ENCODE results near the gene UPK3BL2.
"Not testable (repeated sequence)": the region's sequence is repeated elsewhere in the genome, so short reads cannot be mapped to it uniquely, and the experiment has no call there.

The UPK3BL2 gene

DNA sequence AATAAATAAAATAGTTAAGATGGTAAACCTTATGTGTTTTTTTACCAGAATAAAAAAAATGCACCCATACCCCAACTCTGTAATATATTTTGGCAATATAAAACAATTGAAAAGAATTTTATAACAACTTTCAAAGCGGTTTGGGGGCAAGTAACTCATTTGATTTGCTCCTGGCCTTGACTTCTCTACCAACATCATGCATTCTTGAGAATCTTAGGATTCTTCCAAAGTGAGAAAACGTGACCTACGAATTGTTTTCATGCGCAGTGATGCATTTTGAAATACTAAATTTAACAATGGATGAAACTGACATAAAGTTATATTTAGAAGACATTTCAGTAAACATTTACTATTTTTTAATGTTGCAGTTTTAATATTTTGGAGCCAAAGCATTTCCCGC is 22.7 kb downstream of the UPK3BL2 start:
- not testable (repeated sequence) for H2BK120ac ChIP-seq (ENCODE audit: low read depth, low read length); H3K9ac ChIP-seq (ENCODE audit: low read depth, low read length, poor library complexity); H3K79me1 ChIP-seq (ENCODE audit: low read depth, low read length); H3K4ac ChIP-seq (ENCODE audit: low read length); H3K4me2 ChIP-seq (ENCODE audit: insufficient read depth, low read length, poor library complexity, severe bottlenecking); H3K27ac ChIP-seq (replicated peaks; ENCODE audit: low read length); H2AFZ ChIP-seq (ENCODE audit: low read length); H3K4me1 ChIP-seq (ENCODE audit: control insufficient read depth in 2 of 2, insufficient read depth in 1 of 2, low read depth in 1 of 2, low read length in 2 of 2); H4K8ac ChIP-seq (ENCODE audit: low read depth, low read length); H2BK5ac ChIP-seq (ENCODE audit: low read length); DNase-seq (ENCODE audit: low spot score); H3K23ac ChIP-seq (ENCODE audit: low read depth, low read length, poor library complexity); H3K14ac ChIP-seq (ENCODE audit: low read length); H2BK12ac ChIP-seq (ENCODE audit: low read length); H3K4me3 ChIP-seq (ENCODE audit: low read length in 2 of 2); H4K91ac ChIP-seq (ENCODE audit: low read depth, low read length, poor library complexity); H2AK5ac ChIP-seq (ENCODE audit: low read depth, low read length); H3K36me3 ChIP-seq (replicated peaks in 1 of 2; ENCODE audit: control insufficient read depth in 2 of 2, insufficient read depth in 2 of 2, low read length in 2 of 2); H3K27me3 ChIP-seq (ENCODE audit: control insufficient read depth in 3 of 3, insufficient read depth in 3 of 3, low read depth in 1 of 3, low read length in 3 of 3); H3K9me3 ChIP-seq (replicated peaks in 1 of 2; ENCODE audit: control insufficient read depth in 2 of 2, insufficient read depth in 1 of 2, low read depth in 1 of 2, low read length in 2 of 2); H3K18ac ChIP-seq (ENCODE audit: low read length); H2BK15ac ChIP-seq (ENCODE audit: low read length)
- WGBS, 2 donors (ENCODE audit: extremely low coverage in 2 of 2, insufficient read length in 2 of 2, insufficient replicate concordance in 1 of 2) = no CpG with 5 or more reads among the region's 5 CpGs

DNA sequence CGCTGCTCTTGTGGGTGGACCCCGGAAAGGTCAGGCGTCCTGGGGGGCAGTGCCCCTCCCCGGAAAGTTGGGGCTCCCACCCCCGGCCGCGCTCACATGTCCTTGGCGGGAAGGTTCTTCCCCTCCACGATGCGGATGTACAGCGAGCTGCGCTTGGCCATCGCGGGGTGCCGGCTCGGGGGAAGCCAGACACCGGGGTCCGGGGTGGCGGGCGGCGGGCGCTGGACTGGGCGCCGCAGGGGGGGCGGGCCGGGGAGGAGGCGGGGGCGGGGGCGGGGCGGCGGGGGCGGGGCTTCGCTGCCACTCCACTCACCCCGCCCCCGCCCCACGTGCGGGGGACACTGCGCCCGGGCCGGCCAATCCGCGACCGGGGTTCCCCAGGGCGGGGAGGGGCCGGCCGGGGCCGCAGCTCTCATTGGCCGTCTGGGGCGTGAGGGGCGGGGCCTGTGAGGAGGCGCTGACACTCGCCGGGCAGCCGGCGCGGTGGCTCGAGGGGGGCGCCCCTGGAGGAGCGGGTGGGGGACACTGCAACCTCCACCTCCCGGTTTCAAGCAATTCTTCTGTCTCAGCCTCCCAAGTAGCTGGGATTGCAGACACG is 25.8 kb downstream of the UPK3BL2 start, which contains the start of gene RASA4B:
TSS of gene RASA4B (minus strand) at position 228 of the 598 bp plus-strand sequence. CDS start at position 161, 67 bp downstream.
- no CpG with 5 or more reads among the region's 61 CpGs for WGBS, 2 donors (ENCODE audit: extremely low coverage in 2 of 2, insufficient read length in 2 of 2, insufficient replicate concordance in 1 of 2)
- H3K14ac ChIP-seq (ENCODE audit: low read length) = not testable (repeated sequence)

DNA sequence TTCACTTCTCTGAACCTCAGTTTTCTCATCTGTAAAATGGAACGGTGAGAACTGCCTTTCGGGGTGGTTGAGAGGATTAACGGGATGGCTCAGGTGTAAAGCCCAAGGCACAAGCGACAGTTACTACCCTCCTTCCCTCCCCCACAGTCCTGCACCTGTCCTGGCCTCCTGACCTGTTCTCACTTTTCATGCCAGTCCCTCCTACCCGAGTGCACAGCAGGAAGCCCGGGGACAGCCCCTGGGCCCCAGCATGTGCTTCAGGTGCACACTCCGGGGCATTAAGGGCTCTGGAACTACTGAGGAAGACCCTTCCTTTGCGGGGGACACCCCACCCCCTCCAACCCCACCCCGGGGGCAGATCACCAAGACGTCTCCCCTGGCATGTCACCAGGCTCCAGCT is 26.5 kb downstream of the UPK3BL2 start:
- H3K9ac ChIP-seq (ENCODE audit: low read depth, low read length, poor library complexity); DNase-seq (ENCODE audit: low spot score); H2AK5ac ChIP-seq (ENCODE audit: low read depth, low read length); H4K91ac ChIP-seq (ENCODE audit: low read depth, low read length, poor library complexity); H3K4ac ChIP-seq (ENCODE audit: low read length); H3K4me3 ChIP-seq (ENCODE audit: low read length in 2 of 2); H3K4me1 ChIP-seq (ENCODE audit: control insufficient read depth in 2 of 2, insufficient read depth in 1 of 2, low read depth in 1 of 2, low read length in 2 of 2); H4K8ac ChIP-seq (ENCODE audit: low read depth, low read length); H3K9me3 ChIP-seq (replicated peaks in 1 of 2; ENCODE audit: control insufficient read depth in 2 of 2, insufficient read depth in 1 of 2, low read depth in 1 of 2, low read length in 2 of 2); H3K79me1 ChIP-seq (ENCODE audit: low read depth, low read length); H3K4me2 ChIP-seq (ENCODE audit: insufficient read depth, low read length, poor library complexity, severe bottlenecking); H2BK12ac ChIP-seq (ENCODE audit: low read length); H3K27me3 ChIP-seq (ENCODE audit: control insufficient read depth in 3 of 3, insufficient read depth in 3 of 3, low read depth in 1 of 3, low read length in 3 of 3); H2BK15ac ChIP-seq (ENCODE audit: low read length); H3K14ac ChIP-seq (ENCODE audit: low read length); H3K18ac ChIP-seq (ENCODE audit: low read length); H2BK120ac ChIP-seq (ENCODE audit: low read depth, low read length); H2AFZ ChIP-seq (ENCODE audit: low read length); H3K23ac ChIP-seq (ENCODE audit: low read depth, low read length, poor library complexity); H3K27ac ChIP-seq (replicated peaks; ENCODE audit: low read length); H2BK5ac ChIP-seq (ENCODE audit: low read length); H3K36me3 ChIP-seq (replicated peaks in 1 of 2; ENCODE audit: control insufficient read depth in 2 of 2, insufficient read depth in 2 of 2, low read length in 2 of 2): not testable (repeated sequence)
- WGBS, 2 donors (ENCODE audit: extremely low coverage in 2 of 2, insufficient read length in 2 of 2, insufficient replicate concordance in 1 of 2) = no CpG with 5 or more reads among the region's 10 CpGs

More for the DNA sequence above, 25.8 kb downstream of the UPK3BL2 start, which contains the start of gene RASA4B:
- H3K4me1 ChIP-seq (ENCODE audit: control insufficient read depth in 2 of 2, insufficient read depth in 1 of 2, low read depth in 1 of 2, low read length in 2 of 2); H4K8ac ChIP-seq (ENCODE audit: low read depth, low read length); H3K27me3 ChIP-seq (ENCODE audit: control insufficient read depth in 3 of 3, insufficient read depth in 3 of 3, low read depth in 1 of 3, low read length in 3 of 3); H2BK12ac ChIP-seq (ENCODE audit: low read length); H3K36me3 ChIP-seq (replicated peaks in 1 of 2; ENCODE audit: control insufficient read depth in 2 of 2, insufficient read depth in 2 of 2, low read length in 2 of 2); H3K9me3 ChIP-seq (replicated peaks in 1 of 2; ENCODE audit: control insufficient read depth in 2 of 2, insufficient read depth in 1 of 2, low read depth in 1 of 2, low read length in 2 of 2); H3K4ac ChIP-seq (ENCODE audit: low read length); H3K79me1 ChIP-seq (ENCODE audit: low read depth, low read length); H3K4me3 ChIP-seq (ENCODE audit: low read length in 2 of 2); H4K91ac ChIP-seq (ENCODE audit: low read depth, low read length, poor library complexity); H2BK15ac ChIP-seq (ENCODE audit: low read length); H3K27ac ChIP-seq (replicated peaks; ENCODE audit: low read length); H2AK5ac ChIP-seq (ENCODE audit: low read depth, low read length); H2BK120ac ChIP-seq (ENCODE audit: low read depth, low read length); H2BK5ac ChIP-seq (ENCODE audit: low read length); H3K9ac ChIP-seq (ENCODE audit: low read depth, low read length, poor library complexity); H3K18ac ChIP-seq (ENCODE audit: low read length); H2AFZ ChIP-seq (ENCODE audit: low read length); H3K23ac ChIP-seq (ENCODE audit: low read depth, low read length, poor library complexity): not testable (repeated sequence)
- H3K4me2 ChIP-seq (ENCODE audit: insufficient read depth, low read length, poor library complexity, severe bottlenecking) = peak within 1 kb of the TSS; percentile 40
- peak; percentile 17 for DNase-seq (ENCODE audit: low spot score)

DNA sequence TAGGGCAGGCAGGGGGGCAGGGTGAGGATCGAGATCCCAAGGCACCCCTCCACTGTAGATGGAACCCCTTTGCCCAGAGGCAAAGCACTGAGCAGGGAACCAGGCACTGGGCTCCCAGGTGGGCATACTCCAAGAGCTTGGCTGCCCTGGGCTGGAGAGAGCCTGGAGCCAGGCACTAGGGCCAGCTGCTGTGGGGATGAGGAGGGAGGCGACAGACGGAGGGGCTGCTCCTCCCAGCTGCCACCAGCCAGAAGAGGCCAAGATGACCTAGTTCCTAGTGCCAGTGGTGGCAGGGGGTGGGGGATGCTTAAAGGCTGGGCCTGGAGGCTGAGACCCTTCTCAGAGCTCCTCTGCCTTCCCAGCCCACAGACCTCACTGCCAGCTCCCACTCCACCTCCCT is 27.6 kb downstream of the UPK3BL2 start:
- not testable (repeated sequence) for H4K8ac ChIP-seq (ENCODE audit: low read depth, low read length); H3K27me3 ChIP-seq (ENCODE audit: control insufficient read depth in 3 of 3, insufficient read depth in 3 of 3, low read depth in 1 of 3, low read length in 3 of 3); H3K4ac ChIP-seq (ENCODE audit: low read length); H3K36me3 ChIP-seq (replicated peaks in 1 of 2; ENCODE audit: control insufficient read depth in 2 of 2, insufficient read depth in 2 of 2, low read length in 2 of 2); H3K4me2 ChIP-seq (ENCODE audit: insufficient read depth, low read length, poor library complexity, severe bottlenecking); H2BK5ac ChIP-seq (ENCODE audit: low read length); H2AFZ ChIP-seq (ENCODE audit: low read length); H3K14ac ChIP-seq (ENCODE audit: low read length); H3K9me3 ChIP-seq (replicated peaks in 1 of 2; ENCODE audit: control insufficient read depth in 2 of 2, insufficient read depth in 1 of 2, low read depth in 1 of 2, low read length in 2 of 2); H2BK12ac ChIP-seq (ENCODE audit: low read length); DNase-seq (ENCODE audit: low spot score); H2BK15ac ChIP-seq (ENCODE audit: low read length); H3K4me3 ChIP-seq (ENCODE audit: low read length in 2 of 2); H3K23ac ChIP-seq (ENCODE audit: low read depth, low read length, poor library complexity); H2AK5ac ChIP-seq (ENCODE audit: low read depth, low read length); H2BK120ac ChIP-seq (ENCODE audit: low read depth, low read length); H3K79me1 ChIP-seq (ENCODE audit: low read depth, low read length); H3K18ac ChIP-seq (ENCODE audit: low read length); H3K27ac ChIP-seq (replicated peaks; ENCODE audit: low read length); H3K9ac ChIP-seq (ENCODE audit: low read depth, low read length, poor library complexity); H3K4me1 ChIP-seq (ENCODE audit: control insufficient read depth in 2 of 2, insufficient read depth in 1 of 2, low read depth in 1 of 2, low read length in 2 of 2); H4K91ac ChIP-seq (ENCODE audit: low read depth, low read length, poor library complexity)
- whole genome bisulfite sequencing, 2 donors (ENCODE audit: extremely low coverage in 2 of 2, insufficient read length in 2 of 2, insufficient replicate concordance in 1 of 2) = no CpG with 5 or more reads among the region's 3 CpGs

All from neuronal stem cell (in vitro differentiated cells).